Measurements from ENCODE around the gene FEV. TPM values are rescaled to one million over a fixed set of nuclear protein-coding genes. Genes with fewer than 3 reads are reported as not detected.

FEV gene
- polyA plus RNA-seq, 1 donor from 2014 or later: not detected

DNA sequence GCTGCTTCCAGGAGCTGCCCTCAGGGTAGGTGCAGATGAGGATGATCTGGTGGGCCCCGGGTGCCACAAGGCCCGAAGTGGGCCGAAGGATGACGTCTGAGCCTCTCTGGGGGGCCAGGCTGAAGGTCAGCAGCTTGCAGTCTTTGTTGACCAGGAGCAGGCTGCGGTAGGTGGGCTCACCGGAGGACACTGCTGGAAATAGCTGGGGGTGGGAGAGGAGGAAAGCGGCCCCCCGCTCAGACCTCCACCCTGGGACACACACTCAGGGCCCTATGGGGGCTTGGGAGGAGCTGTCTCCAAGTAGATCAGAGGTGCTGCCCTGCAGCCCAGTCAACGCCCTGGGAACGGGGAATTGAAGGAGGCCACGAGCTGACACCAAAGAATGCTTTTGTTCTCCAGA is 39.1 kb upstream of the FEV start:
- H3K9ac ChIP-seq (ENCODE audit: low read length): no peak overlapping the region
- no peaks in the 10 kb centered on the region for H3K79me2 ChIP-seq (replicated peaks; ENCODE audit: insufficient read depth, low read length)
- no peaks in the 10 kb centered on the region for H3K9me3 ChIP-seq (ENCODE audit: low read length)
- H3K36me3 ChIP-seq (ENCODE audit: insufficient read depth, low read length): no peaks in the 10 kb centered on the region
- H3K27ac ChIP-seq (ENCODE audit: low read length): no peak overlapping the region
- no peaks in the 10 kb centered on the region for H3K9me2 ChIP-seq (ENCODE audit: insufficient read depth, low read length)
- no peaks in the 10 kb centered on the region for H3K27me3 ChIP-seq (ENCODE audit: insufficient read depth, low read depth, low read length)
- H3K4me2 ChIP-seq (ENCODE audit: low read length): no peak overlapping the region
- no peaks in the 10 kb centered on the region for H3F3A ChIP-seq (ENCODE audit: insufficient read depth, low read length, poor library complexity, severe bottlenecking)
- H4K20me1 ChIP-seq (ENCODE audit: insufficient read depth): no peaks in the 10 kb centered on the region
- H3K4me3 ChIP-seq (ENCODE audit: low read length): no peak overlapping the region
- TF ChIP-seq SMC3 (conservative IDR thresholded peaks at IDR 0.05; ENCODE audit: poor library complexity): no peak
- TF ChIP-seq MXI1 (conservative IDR thresholded peaks at IDR 0.05; ENCODE audit: poor library complexity, severe bottlenecking): no peak
- TF ChIP-seq TAF1 (IDR thresholded peaks at IDR 0.05; ENCODE audit: low read depth): no peak
- H2AFZ ChIP-seq (ENCODE audit: low read depth, low read length): no peak overlapping the region

- H3K36me3 ChIP-seq (ENCODE audit: insufficient read depth, low read length): no peaks in the 10 kb centered on the region
- no peaks in the 10 kb centered on the region for H3K9me2 ChIP-seq (ENCODE audit: insufficient read depth, low read length)
- H3K4me2 ChIP-seq (ENCODE audit: low read length): no peak overlapping the region
- no peak overlapping the region for H2AFZ ChIP-seq (ENCODE audit: low read depth, low read length)
- no peak overlapping the region for H3K27ac ChIP-seq (ENCODE audit: low read length)
- H3K9ac ChIP-seq (ENCODE audit: low read length): no peak overlapping the region
- no peaks in the 10 kb centered on the region for H3K79me2 ChIP-seq (replicated peaks; ENCODE audit: insufficient read depth, low read length)
- H3K27me3 ChIP-seq (ENCODE audit: insufficient read depth, low read depth, low read length): no peaks in the 10 kb centered on the region
- H3K9me3 ChIP-seq (ENCODE audit: low read length): no peaks in the 10 kb centered on the region
- no peaks in the 10 kb centered on the region for H3F3A ChIP-seq (ENCODE audit: insufficient read depth, low read length, poor library complexity, severe bottlenecking)
- H3K4me3 ChIP-seq (ENCODE audit: low read length): no peak overlapping the region
- no peaks in the 10 kb centered on the region for H4K20me1 ChIP-seq (ENCODE audit: insufficient read depth)
- no peak for TF ChIP-seq RAD21 (conservative IDR thresholded peaks at IDR 0.05)
- no peak for TF ChIP-seq EZH2 (IDR thresholded peaks at IDR 0.05; ENCODE audit: borderline replicate concordance, insufficient read depth, low read length, poor library complexity, severe bottlenecking)
- no peak for TF ChIP-seq MXI1 (conservative IDR thresholded peaks at IDR 0.05; ENCODE audit: poor library complexity, severe bottlenecking)
- TF ChIP-seq CTCF (IDR thresholded peaks at IDR 0.05; ENCODE audit: poor library complexity, severe bottlenecking): no peak
- TF ChIP-seq, protein P1, sequence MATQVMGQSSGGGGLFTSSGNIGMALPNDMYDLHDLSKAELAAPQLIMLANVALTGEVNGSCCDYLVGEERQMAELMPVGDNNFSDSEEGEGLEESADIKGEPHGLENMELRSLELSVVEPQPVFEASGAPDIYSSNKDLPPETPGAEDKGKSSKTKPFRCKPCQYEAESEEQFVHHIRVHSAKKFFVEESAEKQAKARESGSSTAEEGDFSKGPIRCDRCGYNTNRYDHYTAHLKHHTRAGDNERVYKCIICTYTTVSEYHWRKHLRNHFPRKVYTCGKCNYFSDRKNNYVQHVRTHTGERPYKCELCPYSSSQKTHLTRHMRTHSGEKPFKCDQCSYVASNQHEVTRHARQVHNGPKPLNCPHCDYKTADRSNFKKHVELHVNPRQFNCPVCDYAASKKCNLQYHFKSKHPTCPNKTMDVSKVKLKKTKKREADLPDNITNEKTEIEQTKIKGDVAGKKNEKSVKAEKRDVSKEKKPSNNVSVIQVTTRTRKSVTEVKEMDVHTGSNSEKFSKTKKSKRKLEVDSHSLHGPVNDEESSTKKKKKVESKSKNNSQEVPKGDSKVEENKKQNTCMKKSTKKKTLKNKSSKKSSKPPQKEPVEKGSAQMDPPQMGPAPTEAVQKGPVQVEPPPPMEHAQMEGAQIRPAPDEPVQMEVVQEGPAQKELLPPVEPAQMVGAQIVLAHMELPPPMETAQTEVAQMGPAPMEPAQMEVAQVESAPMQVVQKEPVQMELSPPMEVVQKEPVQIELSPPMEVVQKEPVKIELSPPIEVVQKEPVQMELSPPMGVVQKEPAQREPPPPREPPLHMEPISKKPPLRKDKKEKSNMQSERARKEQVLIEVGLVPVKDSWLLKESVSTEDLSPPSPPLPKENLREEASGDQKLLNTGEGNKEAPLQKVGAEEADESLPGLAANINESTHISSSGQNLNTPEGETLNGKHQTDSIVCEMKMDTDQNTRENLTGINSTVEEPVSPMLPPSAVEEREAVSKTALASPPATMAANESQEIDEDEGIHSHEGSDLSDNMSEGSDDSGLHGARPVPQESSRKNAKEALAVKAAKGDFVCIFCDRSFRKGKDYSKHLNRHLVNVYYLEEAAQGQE (IDR thresholded peaks at IDR 0.05; ENCODE audit: borderline replicate concordance): no peak
- no peak for TF ChIP-seq EP300 (conservative IDR thresholded peaks at IDR 0.05; ENCODE audit: poor library complexity, severe bottlenecking)
- no peak for TF ChIP-seq SMC3 (conservative IDR thresholded peaks at IDR 0.05; ENCODE audit: poor library complexity)
- no peak for TF ChIP-seq TAF1 (IDR thresholded peaks at IDR 0.05; ENCODE audit: low read depth)
- TF ChIP-seq POLR2AphosphoS5 (IDR thresholded peaks at IDR 0.05): no peak
Measured at GRCh38 chr2:219023045-219023605, 38.1 kb upstream of the FEV start.
